ENCODE results near the gene CAMTA2.

DNA sequence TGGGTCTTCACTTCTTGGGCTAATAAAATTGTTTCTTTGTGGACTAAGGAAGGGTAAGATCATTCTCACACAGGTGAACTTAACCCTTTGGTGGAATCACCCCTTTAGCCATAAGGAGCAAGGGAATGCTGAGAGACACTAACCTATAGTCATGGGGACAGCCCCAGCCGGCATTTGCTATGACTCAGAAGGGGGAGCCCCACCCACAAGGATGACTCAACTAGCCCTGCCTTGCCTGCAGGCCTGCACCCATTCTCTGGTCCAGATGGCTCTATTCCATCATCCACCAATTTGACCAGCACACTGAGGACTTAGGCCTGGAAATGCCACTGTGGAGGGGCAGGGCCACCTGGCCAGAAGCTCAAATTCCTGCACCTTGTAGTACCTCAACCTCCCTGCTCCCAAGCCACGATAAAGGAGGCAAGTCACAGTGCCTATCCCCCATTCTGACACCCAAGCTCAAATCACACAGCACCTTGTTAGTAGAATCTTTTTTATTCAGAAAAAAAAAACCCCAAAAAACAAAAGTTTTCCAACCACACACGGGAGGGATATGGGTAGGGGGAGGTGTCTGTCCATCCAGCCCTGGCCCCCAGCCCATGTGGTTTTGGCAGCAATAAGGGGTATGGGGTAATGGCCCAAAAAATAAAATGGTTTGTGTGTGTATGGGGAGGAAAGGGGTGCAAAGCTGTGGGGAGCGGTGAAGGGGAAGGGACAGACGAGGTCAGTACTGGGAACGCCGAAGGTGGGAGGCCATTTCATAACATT, 42.1 kb downstream of the CAMTA2 start:
- TF ChIP-seq CTCF (optimal IDR thresholded peaks at IDR 0.05 in 1 of 3, IDR thresholded peaks at IDR 0.05 in 1 of 3, conservative IDR thresholded peaks at IDR 0.05 in 1 of 3; ENCODE audit: extremely low read depth in 1 of 3, insufficient read depth in 2 of 3, low read length in 3 of 3) (no peak), EZH2 (IDR thresholded peaks at IDR 0.05; ENCODE audit: low read length) (no peak)
